HCT116 (cell line): ENCODE results near the gene GPR31. TPM values are rescaled to one million over a fixed set of nuclear protein-coding genes. Genes with fewer than 3 reads are reported as not detected.

Experiments
- ATAC-seq: fragments of 200-7000 bp; cut with Tn5 transposase; 2 replicates; pipeline ENCODE4 v1.9.1; 2020; ENCODE audit warnings: mild to moderate bottlenecking, moderate library complexity
- BruUV-seq: library from RNA; stranded (reverse); fragments of 400-500 nt; replicated peaks from 2 replicates; lab custom pipeline; 2021; lab: Mats Ljungman, UMichigan
- CTCF ChIA-PET: fragments of 300-600 bp; sonication (Branson Sonifier 250); formaldehyde crosslinking; loops from one replicate; lab custom pipeline; 2021; ENCODE audit warnings: antibody characterized with exemption; lab: Charles Lee
- POLR2A ChIA-PET: fragments of 300-600, 350-600 bp; sonication (Branson Sonifier 250); formaldehyde crosslinking; loops from one replicate; lab custom pipeline; 2021; ENCODE audit warnings: antibody characterized with exemption; lab: Charles Lee
- RAD21 ChIA-PET, 2 experiments: fragments of 300-600 bp; sonication (Branson Sonifier 250); formaldehyde crosslinking; loops; one replicate each; lab custom pipeline; 2023; ENCODE audit warnings: low total read pairs in 2 of 2; ENCODE audit not compliant: uncharacterized antibody in 2 of 2, unreplicated experiment in 2 of 2, low non-redundant PET in 1 of 2; lab: Charles Lee
- DNase-seq: peaks from one replicate; pipeline ENCODE4 v3.0.0-alpha.2; 2010; ENCODE audit warnings: low read depth, low spot score
- H2AFZ ChIP-seq: fragments of 200-600 bp; shearing (Covaris generic), sonication (generic); 2 replicates; pipeline ENCODE4 v1.6.1; 2017; ENCODE audit warnings: low read depth, mixed run types, mixed read lengths, antibody characterized with exemption, low read length; ENCODE audit not compliant: poor library complexity, severe bottlenecking
- H3K27ac ChIP-seq: 2 replicates; pipeline ENCODE4 v1.5.1; 2012; ENCODE audit warnings: low read depth, low read length
- H3K27me3 ChIP-seq: fragments of 200-600 bp; sonication (generic); 2 replicates; pipeline ENCODE4 v1.6.1; 2016; ENCODE audit warnings: mixed run types, low read length, mixed read lengths; ENCODE audit not compliant: insufficient read depth
- H3K36me3 ChIP-seq, 2 experiments: fragments of 200-500 bp in 1 of 2; fragments of 200-600 bp in 1 of 2; sonication (Bioruptor generic) in 1 of 2; sonication (generic) in 1 of 2; 2 replicates each; pipeline versions ENCODE4 v1.5.1 to v1.6.1; 2014 to 2016; ENCODE audit warnings: low read length in 2 of 2, inconsistent platforms in 1 of 2, mixed read lengths in 1 of 2, mixed run types in 1 of 2; ENCODE audit not compliant: insufficient read depth in 2 of 2, control insufficient read depth in 1 of 2
- H3K4me1 ChIP-seq, 2 experiments: fragments of 200-600 bp in 1 of 2; sonication (generic) in 1 of 2; 2 replicates each; pipeline versions ENCODE4 v1.5.1 to v1.6.1; 2012 to 2017; ENCODE audit warnings: low read length in 2 of 2, inconsistent platforms in 1 of 2, mild to moderate bottlenecking in 1 of 2, mixed read lengths in 1 of 2, mixed run types in 1 of 2, moderate library complexity in 1 of 2; ENCODE audit not compliant: insufficient read depth in 2 of 2, control insufficient read depth in 1 of 2
- H3K4me2 ChIP-seq: fragments of 200-600 bp; sonication (generic); 2 replicates; pipeline ENCODE4 v1.6.1; 2017; ENCODE audit warnings: mixed run types, low read length, mixed read lengths
- H3K4me3 ChIP-seq, 2 experiments: fragments of 200-600 bp in 1 of 2; sonication (generic) in 1 of 2; replicated peaks in 1 of 2; 2 replicates each; pipeline ENCODE4 v1.5.1; 2011 to 2016; ENCODE audit warnings: low read length in 2 of 2, control low read depth in 1 of 2, low read depth in 1 of 2, mild to moderate bottlenecking in 1 of 2, mixed read lengths in 1 of 2, mixed run types in 1 of 2
- H3K79me2 ChIP-seq: fragments of 200-600 bp; sonication (generic); 2 replicates; pipeline ENCODE4 v1.6.1; 2017; ENCODE audit warnings: mild to moderate bottlenecking, mixed run types, low read length, moderate library complexity, mixed read lengths; ENCODE audit not compliant: insufficient read depth
- H3K9ac ChIP-seq: fragments of 200-600 bp; sonication (generic); 2 replicates; pipeline ENCODE4 v1.6.1; 2016; ENCODE audit warnings: low read length, mixed read lengths
- H3K9me2 ChIP-seq: fragments of 200-600 bp; sonication (generic), shearing (Covaris generic); 2 replicates; pipeline ENCODE4 v1.6.1; 2017; ENCODE audit warnings: mixed run types, mild to moderate bottlenecking, moderate library complexity; ENCODE audit not compliant: insufficient read depth
- H3K9me3 ChIP-seq, 2 experiments: fragments of 200-500 bp in 1 of 2; fragments of 200-600 bp in 1 of 2; sonication (Bioruptor generic) in 1 of 2; sonication (generic) in 1 of 2; 2 replicates each; pipeline ENCODE4 v1.6.1; 2014 to 2017; ENCODE audit warnings: low read length in 2 of 2, mixed read lengths in 2 of 2, inconsistent platforms in 1 of 2, low read depth in 1 of 2, mild to moderate bottlenecking in 1 of 2, mixed run types in 1 of 2, moderate library complexity in 1 of 2; ENCODE audit not compliant: control insufficient read depth in 1 of 2, insufficient read depth in 1 of 2
- H4K20me1 ChIP-seq: fragments of 200-600 bp; sonication (generic), shearing (Covaris generic); 2 replicates; pipeline ENCODE4 v1.6.1; 2017; ENCODE audit warnings: mixed run types, mild to moderate bottlenecking, moderate library complexity; ENCODE audit not compliant: insufficient read depth
- EGR1 ChIP-seq: IDR thresholded peaks from 2 replicates; pipeline ENCODE4 v1.6.1; 2012; ENCODE audit warnings: low read depth
- EZH2phosphoT487 ChIP-seq: fragments of 200-600 bp; IDR thresholded peaks from 2 replicates; pipeline ENCODE4 v1.6.1; 2018; ENCODE audit warnings: antibody characterized with exemption, borderline replicate concordance
- FOSL1 ChIP-seq: IDR thresholded peaks from 2 replicates; pipeline ENCODE4 v1.6.1; 2012; ENCODE audit warnings: low read depth
- POLR2A ChIP-seq: IDR thresholded peaks from 2 replicates; pipeline ENCODE4 v1.7.0; 2011; ENCODE audit warnings: borderline replicate concordance; ENCODE audit not compliant: insufficient read depth, insufficient read length; ENCODE audit errors: extremely low read depth
- POLR2AphosphoS5 ChIP-seq: IDR thresholded peaks from 2 replicates; pipeline ENCODE4 v1.6.1; 2011; ENCODE audit warnings: mild to moderate bottlenecking, low read depth, low read length, moderate library complexity
- RAD21 ChIP-seq: IDR thresholded peaks from 2 replicates; pipeline ENCODE4 v1.6.1; 2012; ENCODE audit warnings: low read depth, mild to moderate bottlenecking
- SRF ChIP-seq: IDR thresholded peaks from 2 replicates; pipeline ENCODE4 v1.6.1; 2012; ENCODE audit warnings: low read depth
- TCF7L2 ChIP-seq: IDR thresholded peaks from 2 replicates; pipeline ENCODE4 v1.7.0; 2011; ENCODE audit warnings: borderline replicate concordance, inconsistent platforms; ENCODE audit not compliant: insufficient read depth, insufficient read length; ENCODE audit errors: extremely low read depth
- ZFX ChIP-seq: fragments of 450-650 bp; IDR thresholded peaks from 2 replicates; pipeline ENCODE4 v1.6.1; 2017
- intact Hi-C: fragments of 100-400 bp; cut with micrococcal nuclease; formaldehyde crosslinking; loops from 2 replicates; pipeline ENCODE4 v1.10.0; 2022
- total RNA-seq: library from RNA; stranded (reverse); gene quantifications from one replicate; pipeline ENCODE4 v1.2.1, GENCODE V29; 2021; ENCODE audit not compliant: unreplicated experiment
- TF ChIP-seq, protein P1 (sequence below): IDR thresholded peaks from 2 replicates; pipeline ENCODE4 v1.6.1; 2012
- TF ChIP-seq, protein P2 (sequence below): IDR thresholded peaks from 2 replicates; pipeline ENCODE4 v1.6.1; 2012; ENCODE audit warnings: low read depth
- TF ChIP-seq, protein P3 (sequence below), 3 experiments: fragments of 200-600 bp in 1 of 3; sonication (generic) in 1 of 3; IDR thresholded peaks in 2 of 3; conservative IDR thresholded peaks in 1 of 3; 2 replicates each; pipeline ENCODE4 v1.5.1; 2012 to 2017; ENCODE audit warnings: low read depth in 2 of 3, low read length in 2 of 3, antibody characterized with exemption in 1 of 3, borderline replicate concordance in 1 of 3, control low read depth in 1 of 3, mild to moderate bottlenecking in 1 of 3, mixed read lengths in 1 of 3, mixed run types in 1 of 3, moderate library complexity in 1 of 3; ENCODE audit not compliant: insufficient read depth in 1 of 3
- TF ChIP-seq, protein P4 (sequence below): IDR thresholded peaks from 2 replicates; pipeline ENCODE4 v1.6.1; 2012

GPR31 gene
- total RNA-seq, 1 experiment from 2014 or later: not detected

DNA sequence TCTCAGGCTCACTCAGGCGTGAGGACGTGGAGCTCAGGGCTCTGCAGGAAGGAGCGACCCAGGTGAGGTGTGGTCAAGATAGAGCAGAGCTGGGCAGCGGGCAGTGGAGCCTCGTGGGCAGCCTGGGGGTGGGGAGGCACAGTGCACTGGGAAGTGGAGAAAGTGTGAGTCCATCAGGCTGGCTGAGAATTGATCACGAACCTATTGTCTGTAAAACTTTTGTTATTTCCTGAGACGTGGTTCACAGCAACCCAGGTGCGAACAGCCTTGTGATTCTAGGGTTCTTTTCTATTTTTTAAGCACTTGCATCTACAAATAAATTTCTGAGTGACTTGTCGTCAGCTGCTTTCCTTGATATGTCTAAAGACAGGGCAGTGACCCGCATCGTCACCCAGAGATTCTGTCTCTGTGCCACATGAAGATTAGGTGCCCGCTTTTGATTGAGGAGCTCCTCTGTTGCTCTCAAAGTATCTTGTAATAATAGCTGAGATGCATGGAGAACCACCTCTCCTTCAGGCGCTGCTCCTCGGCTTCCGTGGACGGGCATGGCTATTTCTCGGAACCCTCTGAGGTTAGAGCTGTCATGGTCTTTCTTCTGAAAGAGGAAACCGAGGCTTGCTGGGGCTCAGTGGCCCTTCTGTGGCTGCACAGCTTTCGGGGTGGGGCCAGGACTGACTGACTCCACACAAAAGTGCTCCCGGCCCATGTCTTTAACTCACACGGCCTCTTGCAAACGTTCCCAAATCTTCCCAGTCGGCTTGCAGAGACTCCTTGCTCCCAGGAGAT, 35.5 kb downstream of the GPR31 start:
- H3K4me2 ChIP-seq: no peak overlapping the region
- no peaks in the 10 kb centered on the region for H3K79me2 ChIP-seq
- H3K9me2 ChIP-seq: no peaks in the 10 kb centered on the region
- H3K4me3 ChIP-seq: no peak overlapping the region
- no peaks in the 10 kb centered on the region for H3K9me3 ChIP-seq
- TF ChIP-seq, protein P1, sequence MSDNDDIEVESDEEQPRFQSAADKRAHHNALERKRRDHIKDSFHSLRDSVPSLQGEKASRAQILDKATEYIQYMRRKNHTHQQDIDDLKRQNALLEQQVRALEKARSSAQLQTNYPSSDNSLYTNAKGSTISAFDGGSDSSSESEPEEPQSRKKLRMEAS: no peak
- TF ChIP-seq SRF: no peak
- TF ChIP-seq EZH2phosphoT487: no peak
- CTCF ChIA-PET: no interaction called here
- BruUV-seq: no TSS peak
- POLR2A ChIA-PET: no interaction called here
- H2AFZ ChIP-seq: no peak overlapping the region
- no peaks in the 10 kb centered on the region for H3K4me1 ChIP-seq
- DNase-seq (no peak), ATAC-seq (no peak)
- no peak overlapping the region for H3K9ac ChIP-seq
- no peaks in the 10 kb centered on the region for H3K36me3 ChIP-seq
- H4K20me1 ChIP-seq: no peaks in the 10 kb centered on the region
- intact Hi-C loops: no loop called here
- RAD21 ChIA-PET: no interaction called here
- H3K27me3 ChIP-seq: peaks cover 12% of the 10 kb centered on the region
- no peak overlapping the region for H3K27ac ChIP-seq

DNA sequence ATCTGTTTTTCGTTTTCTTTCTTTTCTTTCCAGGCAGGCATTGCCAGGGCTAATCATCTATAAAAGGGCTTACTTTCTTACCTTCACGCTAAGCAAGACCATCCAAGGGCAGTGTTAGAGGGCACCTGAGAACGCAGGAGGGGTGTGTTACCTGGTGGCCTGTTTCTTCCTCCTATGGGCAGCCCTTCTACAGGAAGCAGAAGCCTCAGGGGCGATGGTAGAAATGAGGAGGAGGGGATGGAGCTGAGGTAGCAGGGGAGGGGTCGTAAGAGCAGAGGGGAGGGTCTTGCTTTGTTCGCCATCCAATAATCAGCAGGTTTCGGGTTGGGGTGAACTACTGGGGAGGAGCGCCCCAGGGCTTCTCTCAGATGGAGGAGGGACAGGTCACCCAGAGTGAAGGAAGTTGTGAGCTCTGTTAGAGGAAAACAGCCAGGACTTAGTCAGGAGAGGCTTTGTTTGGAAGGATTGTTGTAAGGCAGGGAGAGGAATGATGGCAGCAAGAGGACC, 36.4 kb downstream of the GPR31 start:
- ChIA-PET POLR2A (no interaction called here), RAD21 (no interaction called here), CTCF (no interaction called here)
- H3K9me2 ChIP-seq: no peaks in the 10 kb centered on the region
- DNase-seq: no peak
- intact Hi-C loops: no loop called here
- H4K20me1 ChIP-seq: no peaks in the 10 kb centered on the region
- BruUV-seq: no TSS peak
- peaks cover 12% of the 10 kb centered on the region for H3K27me3 ChIP-seq
- no peak overlapping the region for H3K4me3 ChIP-seq
- H3K9me3 ChIP-seq: no peaks in the 10 kb centered on the region
- H3K27ac ChIP-seq: no peak overlapping the region
- no peak overlapping the region for H3K4me2 ChIP-seq
- no peak for ATAC-seq
- no peaks in the 10 kb centered on the region for H3K4me1 ChIP-seq
- no peak overlapping the region for H2AFZ ChIP-seq
- H3K9ac ChIP-seq: no peak overlapping the region
- no peaks in the 10 kb centered on the region for H3K79me2 ChIP-seq
- no peaks in the 10 kb centered on the region for H3K36me3 ChIP-seq
- TF ChIP-seq, protein P2, sequence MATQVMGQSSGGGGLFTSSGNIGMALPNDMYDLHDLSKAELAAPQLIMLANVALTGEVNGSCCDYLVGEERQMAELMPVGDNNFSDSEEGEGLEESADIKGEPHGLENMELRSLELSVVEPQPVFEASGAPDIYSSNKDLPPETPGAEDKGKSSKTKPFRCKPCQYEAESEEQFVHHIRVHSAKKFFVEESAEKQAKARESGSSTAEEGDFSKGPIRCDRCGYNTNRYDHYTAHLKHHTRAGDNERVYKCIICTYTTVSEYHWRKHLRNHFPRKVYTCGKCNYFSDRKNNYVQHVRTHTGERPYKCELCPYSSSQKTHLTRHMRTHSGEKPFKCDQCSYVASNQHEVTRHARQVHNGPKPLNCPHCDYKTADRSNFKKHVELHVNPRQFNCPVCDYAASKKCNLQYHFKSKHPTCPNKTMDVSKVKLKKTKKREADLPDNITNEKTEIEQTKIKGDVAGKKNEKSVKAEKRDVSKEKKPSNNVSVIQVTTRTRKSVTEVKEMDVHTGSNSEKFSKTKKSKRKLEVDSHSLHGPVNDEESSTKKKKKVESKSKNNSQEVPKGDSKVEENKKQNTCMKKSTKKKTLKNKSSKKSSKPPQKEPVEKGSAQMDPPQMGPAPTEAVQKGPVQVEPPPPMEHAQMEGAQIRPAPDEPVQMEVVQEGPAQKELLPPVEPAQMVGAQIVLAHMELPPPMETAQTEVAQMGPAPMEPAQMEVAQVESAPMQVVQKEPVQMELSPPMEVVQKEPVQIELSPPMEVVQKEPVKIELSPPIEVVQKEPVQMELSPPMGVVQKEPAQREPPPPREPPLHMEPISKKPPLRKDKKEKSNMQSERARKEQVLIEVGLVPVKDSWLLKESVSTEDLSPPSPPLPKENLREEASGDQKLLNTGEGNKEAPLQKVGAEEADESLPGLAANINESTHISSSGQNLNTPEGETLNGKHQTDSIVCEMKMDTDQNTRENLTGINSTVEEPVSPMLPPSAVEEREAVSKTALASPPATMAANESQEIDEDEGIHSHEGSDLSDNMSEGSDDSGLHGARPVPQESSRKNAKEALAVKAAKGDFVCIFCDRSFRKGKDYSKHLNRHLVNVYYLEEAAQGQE: no peak
- TF ChIP-seq, protein P3, sequence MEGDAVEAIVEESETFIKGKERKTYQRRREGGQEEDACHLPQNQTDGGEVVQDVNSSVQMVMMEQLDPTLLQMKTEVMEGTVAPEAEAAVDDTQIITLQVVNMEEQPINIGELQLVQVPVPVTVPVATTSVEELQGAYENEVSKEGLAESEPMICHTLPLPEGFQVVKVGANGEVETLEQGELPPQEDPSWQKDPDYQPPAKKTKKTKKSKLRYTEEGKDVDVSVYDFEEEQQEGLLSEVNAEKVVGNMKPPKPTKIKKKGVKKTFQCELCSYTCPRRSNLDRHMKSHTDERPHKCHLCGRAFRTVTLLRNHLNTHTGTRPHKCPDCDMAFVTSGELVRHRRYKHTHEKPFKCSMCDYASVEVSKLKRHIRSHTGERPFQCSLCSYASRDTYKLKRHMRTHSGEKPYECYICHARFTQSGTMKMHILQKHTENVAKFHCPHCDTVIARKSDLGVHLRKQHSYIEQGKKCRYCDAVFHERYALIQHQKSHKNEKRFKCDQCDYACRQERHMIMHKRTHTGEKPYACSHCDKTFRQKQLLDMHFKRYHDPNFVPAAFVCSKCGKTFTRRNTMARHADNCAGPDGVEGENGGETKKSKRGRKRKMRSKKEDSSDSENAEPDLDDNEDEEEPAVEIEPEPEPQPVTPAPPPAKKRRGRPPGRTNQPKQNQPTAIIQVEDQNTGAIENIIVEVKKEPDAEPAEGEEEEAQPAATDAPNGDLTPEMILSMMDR (IDR thresholded peaks at IDR 0.05 in 2 of 3, conservative IDR thresholded peaks at IDR 0.05 in 1 of 3; ENCODE audit: borderline replicate concordance in 1 of 3, insufficient read depth in 1 of 3, low read depth in 2 of 3, low read length in 2 of 3): no peak
- TF ChIP-seq, protein P4, sequence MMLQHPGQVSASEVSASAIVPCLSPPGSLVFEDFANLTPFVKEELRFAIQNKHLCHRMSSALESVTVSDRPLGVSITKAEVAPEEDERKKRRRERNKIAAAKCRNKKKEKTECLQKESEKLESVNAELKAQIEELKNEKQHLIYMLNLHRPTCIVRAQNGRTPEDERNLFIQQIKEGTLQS: no peak
- TF ChIP-seq SRF (no peak), POLR2AphosphoS5 (no peak), EGR1 (no peak), POLR2A (no peak), ZFX (no peak), RAD21 (no peak), TCF7L2 (no peak), FOSL1 (no peak)
- TF ChIP-seq, protein P1: no peak
